HG02840 (cell line): ENCODE measurements around the gene SFMBT1.

ENCODE experiments used
- ATAC-seq: cut with Tn5 transposase; IDR thresholded peaks from one replicate; pipeline ENCODE4 v1.9.1; 2021; ENCODE audit warnings: mild to moderate bottlenecking, moderate library complexity, moderate number of reproducible peaks; ENCODE audit not compliant: unreplicated experiment, low FRiP score

The SFMBT1 gene

DNA sequence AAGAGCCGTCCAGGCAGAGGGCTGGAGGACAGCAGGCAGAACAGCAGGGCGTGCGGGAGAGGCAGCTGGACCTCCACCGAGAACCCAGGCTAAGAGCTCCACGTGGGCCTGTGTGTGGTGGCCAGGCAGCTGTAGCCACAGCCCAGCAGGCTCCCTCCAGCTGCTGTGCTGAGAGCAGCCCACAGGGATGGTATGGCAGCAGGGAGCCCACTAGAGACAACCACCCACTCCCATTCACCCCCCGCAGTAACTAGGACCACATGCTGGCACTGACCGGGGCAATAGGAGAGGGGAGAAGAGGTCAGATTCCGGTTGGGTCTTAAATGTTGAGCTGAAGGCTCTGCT is 185.5 kb downstream of the SFMBT1 start:
- ATAC-seq, result no peak

DNA sequence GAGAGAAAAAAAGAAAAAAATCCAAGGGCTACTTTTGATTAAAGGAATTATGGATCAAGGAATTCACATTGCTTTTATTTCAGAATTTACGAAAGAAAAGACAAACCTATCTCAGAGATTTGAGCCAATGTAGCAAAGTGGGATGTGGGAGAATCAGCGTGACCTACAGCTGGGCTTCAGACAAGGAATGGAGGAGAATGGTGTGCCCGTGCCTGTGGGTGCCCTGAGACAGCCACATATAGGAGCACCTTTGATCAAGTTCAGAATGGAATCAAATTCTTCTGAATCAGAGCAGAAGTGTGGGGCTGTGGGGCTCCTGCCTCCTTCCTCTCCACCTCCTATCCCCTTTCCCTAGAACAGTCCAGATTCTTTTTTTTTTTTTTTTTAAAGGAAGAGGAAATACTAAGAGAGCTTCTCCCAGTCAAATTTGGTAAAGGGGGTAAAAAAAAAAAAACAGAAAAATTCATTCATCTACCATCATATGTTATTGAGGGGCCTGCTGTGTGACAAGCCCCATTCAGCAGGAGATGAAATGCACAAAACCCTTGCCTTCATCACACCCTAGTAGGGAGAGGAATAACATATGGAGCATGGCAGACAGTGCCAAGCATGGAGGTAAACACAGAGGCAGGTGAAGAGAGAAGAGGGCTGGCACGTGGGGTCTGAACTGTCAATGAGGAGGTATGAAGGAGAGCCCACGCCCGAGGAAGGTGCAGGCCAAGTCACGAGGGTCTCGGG is 186.0 kb downstream of the SFMBT1 start:
- no peak for ATAC-seq

DNA sequence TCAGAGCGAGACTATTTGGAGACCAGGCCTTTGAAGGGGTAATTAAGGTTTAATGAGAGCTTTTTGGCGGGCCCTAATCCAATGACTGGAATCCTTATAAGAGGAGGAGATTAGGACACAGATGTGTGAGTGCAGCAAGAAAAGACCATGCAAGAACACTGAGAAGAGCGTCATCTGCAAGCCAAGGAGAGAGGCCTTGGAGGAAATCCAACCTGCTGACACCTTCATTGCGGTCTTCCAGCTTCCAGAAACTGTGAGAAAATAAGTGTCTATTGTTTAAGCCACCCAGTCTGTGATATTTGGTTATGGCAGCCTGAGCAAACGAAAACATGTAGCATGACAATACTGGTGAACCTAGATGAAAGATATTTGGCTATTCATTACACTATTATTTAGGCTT is 188.0 kb downstream of the SFMBT1 start:
- no peak for ATAC-seq

DNA sequence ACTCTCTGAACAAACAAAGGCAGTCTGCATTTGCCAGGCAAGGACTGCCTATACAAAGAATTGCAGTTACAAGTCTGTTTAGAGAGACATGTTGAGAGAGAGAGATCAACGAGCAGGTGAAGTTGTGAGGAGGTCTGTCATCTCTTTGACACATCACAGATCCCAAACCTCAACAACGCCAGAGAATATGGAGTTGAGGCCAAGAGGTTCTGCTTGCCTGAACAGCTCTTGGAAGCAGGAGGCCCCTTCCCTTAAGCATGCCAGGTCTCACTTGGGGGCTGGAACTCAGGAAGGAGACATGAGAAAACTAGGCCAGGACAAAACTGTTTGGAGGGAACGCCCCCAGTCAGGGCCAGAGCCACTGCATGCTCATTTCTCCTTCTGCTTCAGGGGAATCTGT is 188.7 kb downstream of the SFMBT1 start:
- no peak for ATAC-seq

DNA sequence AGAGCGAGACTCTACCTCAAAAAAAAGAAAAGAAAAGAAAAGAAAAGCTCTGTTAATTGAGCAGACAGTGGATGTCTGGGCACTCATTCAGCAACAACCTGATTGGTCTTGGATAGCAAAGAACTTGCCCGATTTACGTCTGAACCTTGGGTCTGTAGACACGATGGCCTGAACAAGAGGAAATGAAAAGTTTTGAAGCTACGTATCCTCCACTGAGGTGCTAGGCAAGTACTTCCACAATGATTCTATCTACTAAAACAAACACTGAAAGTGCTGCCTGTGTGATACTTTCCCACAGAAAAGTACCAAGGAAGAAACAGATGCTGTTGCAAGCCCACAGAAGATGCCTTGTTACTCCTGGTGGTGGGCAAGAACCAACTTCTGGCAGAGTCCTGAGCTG is 189.2 kb downstream of the SFMBT1 start:
- no peak for ATAC-seq

DNA sequence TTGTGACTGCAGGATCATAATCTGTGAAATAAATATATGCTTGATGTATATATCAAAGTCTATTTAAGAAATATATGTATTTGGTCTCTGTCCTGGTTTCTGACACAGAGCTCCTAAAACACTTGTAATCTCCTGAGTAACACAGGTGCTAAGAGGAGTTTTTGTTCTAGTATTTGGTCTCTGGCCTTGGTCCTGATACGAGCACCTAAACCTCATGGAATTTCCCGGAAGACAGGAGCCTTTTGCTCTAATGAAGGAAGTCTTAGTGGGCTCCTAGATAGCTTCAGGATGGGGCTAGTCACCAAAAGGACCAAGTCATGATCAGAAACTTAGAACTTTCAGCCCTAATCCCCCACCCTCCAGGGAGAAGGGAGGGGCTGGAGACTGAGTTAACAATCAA is 191.9 kb downstream of the SFMBT1 start:
- ATAC-seq, result no peak
